ENCODE measurements around the gene NRXN3.

DNA sequence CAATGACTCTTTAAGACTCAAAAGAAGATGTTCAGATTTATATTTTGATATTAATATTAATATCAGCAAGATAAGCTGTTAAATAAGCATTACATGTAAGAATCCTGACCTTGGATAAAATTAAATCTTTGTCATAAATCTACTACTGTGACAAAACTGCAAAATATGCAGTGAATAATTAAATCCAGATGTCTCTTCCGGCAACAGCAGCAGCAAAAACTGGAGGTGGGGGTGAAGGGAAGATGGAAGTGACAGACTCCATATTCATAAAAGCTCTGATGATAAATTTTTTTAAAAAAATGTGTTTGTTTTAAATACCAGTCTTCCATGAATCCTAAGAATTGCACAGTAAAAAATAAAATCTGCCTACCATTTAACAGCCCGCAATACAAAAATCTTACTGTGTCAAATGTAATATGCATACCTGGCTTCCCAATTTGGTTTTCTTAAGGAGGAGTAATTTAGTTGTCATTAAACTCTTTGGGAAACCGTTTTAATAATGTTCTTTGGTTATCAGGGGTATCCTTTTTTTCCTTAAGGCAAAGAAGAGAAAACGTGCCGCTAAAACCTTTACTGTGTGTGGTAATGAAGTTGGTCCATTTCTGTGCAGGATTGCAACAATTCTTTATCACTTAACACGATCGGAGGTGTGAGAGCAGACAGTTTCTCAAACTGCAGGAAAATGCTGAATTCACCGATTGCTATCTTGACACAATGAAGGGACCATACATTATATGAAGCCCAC lies 1562.9 kb downstream of the NRXN3 start:
- TF ChIP-seq, protein P1, sequence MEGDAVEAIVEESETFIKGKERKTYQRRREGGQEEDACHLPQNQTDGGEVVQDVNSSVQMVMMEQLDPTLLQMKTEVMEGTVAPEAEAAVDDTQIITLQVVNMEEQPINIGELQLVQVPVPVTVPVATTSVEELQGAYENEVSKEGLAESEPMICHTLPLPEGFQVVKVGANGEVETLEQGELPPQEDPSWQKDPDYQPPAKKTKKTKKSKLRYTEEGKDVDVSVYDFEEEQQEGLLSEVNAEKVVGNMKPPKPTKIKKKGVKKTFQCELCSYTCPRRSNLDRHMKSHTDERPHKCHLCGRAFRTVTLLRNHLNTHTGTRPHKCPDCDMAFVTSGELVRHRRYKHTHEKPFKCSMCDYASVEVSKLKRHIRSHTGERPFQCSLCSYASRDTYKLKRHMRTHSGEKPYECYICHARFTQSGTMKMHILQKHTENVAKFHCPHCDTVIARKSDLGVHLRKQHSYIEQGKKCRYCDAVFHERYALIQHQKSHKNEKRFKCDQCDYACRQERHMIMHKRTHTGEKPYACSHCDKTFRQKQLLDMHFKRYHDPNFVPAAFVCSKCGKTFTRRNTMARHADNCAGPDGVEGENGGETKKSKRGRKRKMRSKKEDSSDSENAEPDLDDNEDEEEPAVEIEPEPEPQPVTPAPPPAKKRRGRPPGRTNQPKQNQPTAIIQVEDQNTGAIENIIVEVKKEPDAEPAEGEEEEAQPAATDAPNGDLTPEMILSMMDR (tag by site-specific recombination; IDR thresholded peaks at IDR 0.05): no peak
- TF ChIP-seq, protein P2, sequence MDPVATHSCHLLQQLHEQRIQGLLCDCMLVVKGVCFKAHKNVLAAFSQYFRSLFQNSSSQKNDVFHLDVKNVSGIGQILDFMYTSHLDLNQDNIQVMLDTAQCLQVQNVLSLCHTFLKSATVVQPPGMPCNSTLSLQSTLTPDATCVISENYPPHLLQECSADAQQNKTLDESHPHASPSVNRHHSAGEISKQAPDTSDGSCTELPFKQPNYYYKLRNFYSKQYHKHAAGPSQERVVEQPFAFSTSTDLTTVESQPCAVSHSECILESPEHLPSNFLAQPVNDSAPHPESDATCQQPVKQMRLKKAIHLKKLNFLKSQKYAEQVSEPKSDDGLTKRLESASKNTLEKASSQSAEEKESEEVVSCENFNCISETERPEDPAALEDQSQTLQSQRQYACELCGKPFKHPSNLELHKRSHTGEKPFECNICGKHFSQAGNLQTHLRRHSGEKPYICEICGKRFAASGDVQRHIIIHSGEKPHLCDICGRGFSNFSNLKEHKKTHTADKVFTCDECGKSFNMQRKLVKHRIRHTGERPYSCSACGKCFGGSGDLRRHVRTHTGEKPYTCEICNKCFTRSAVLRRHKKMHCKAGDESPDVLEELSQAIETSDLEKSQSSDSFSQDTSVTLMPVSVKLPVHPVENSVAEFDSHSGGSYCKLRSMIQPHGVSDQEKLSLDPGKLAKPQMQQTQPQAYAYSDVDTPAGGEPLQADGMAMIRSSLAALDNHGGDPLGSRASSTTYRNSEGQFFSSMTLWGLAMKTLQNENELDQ (tag by site-specific recombination; IDR thresholded peaks at IDR 0.05; ENCODE audit: low read depth): no peak
- no peak for TF ChIP-seq ATF2 (tag by site-specific recombination; IDR thresholded peaks at IDR 0.05; ENCODE audit: low read depth)
- TF ChIP-seq ZSCAN4 (tag by site-specific recombination; IDR thresholded peaks at IDR 0.05): no peak
- no peak for TF ChIP-seq ZNF623 (tag by site-specific recombination; IDR thresholded peaks at IDR 0.05)
- no peak for TF ChIP-seq ZNF670 (tag by site-specific recombination; IDR thresholded peaks at IDR 0.05; ENCODE audit: low read depth)
- TF ChIP-seq ZNF335 (tag by site-specific recombination; conservative IDR thresholded peaks at IDR 0.05): no peak
- no peak for TF ChIP-seq ZNF146 (tag by site-specific recombination; IDR thresholded peaks at IDR 0.05)
